A549 (cell line): ENCODE measurements around the gene TTC1. TPM values are rescaled to one million over a fixed set of nuclear protein-coding genes. Genes with fewer than 3 reads are reported as not detected.

ENCODE experiments used
- ATAC-seq, 2 experiments: fragments of 200-7000 bp in 1 of 2; fragments of >200 bp in 1 of 2; cut with Nextera tagmentation in 1 of 2; cut with Tn5 transposase in 1 of 2; 3 replicates each; pipeline versions ENCODE4 v1.8.0 to v1.9.1; 2018 to 2020; ENCODE audit warnings: mild to moderate bottlenecking in 1 of 2, moderate library complexity in 1 of 2
- CTCF ChIA-PET: fragments of 300-600 bp; sonication (Branson Sonifier 250); formaldehyde crosslinking; extraction: SDS; loops from one replicate; lab custom pipeline; 2021; ENCODE audit warnings: antibody characterized with exemption, inconsistent platforms; lab: Yijun Ruan, JAX
- POLR2A ChIA-PET: fragments of 350-600 bp; formaldehyde crosslinking; extraction: SDS; loops from one replicate; lab custom pipeline; 2021; ENCODE audit warnings: antibody characterized with exemption, inconsistent platforms; lab: Yijun Ruan, JAX
- DNase-seq, 2 experiments: peaks; one replicate each; pipeline versions ENCODE4 v3.0.0 to v3.0.0-alpha.2; 2011 to 2016; ENCODE audit warnings: low read depth in 1 of 2, low spot score in 1 of 2
- FAIRE-seq: peaks from 2 replicates; lab custom pipeline; 2011; peaks lifted over from hg19 to GRCh38; lab: Jason Lieb, UNC
- H3K27ac ChIP-seq, 2 experiments: fragments of >200 bp; sonication (Bioruptor Twin); formaldehyde crosslinking; 3 replicates each; pipeline ENCODE4 v1.5.1; 2016 to 2017
- H3K4me1 ChIP-seq: fragments of >200 bp; sonication (Bioruptor Twin); formaldehyde crosslinking; 3 replicates; pipeline ENCODE4 v1.6.1; 2016
- H3K4me2 ChIP-seq: fragments of >200 bp; sonication (Bioruptor Twin); formaldehyde crosslinking; 3 replicates; pipeline ENCODE4 v1.6.1; 2016
- H3K4me3 ChIP-seq: fragments of >200 bp; sonication (Bioruptor Twin); formaldehyde crosslinking; 3 replicates; pipeline ENCODE4 v1.5.1; 2016
- H3K9me3 ChIP-seq: fragments of >200 bp; sonication (Bioruptor Twin); formaldehyde crosslinking; 3 replicates; pipeline ENCODE4 v1.6.1; 2016
- CEBPB ChIP-seq, 2 experiments: fragments of >200 bp in 1 of 2; sonication (Bioruptor Twin) in 1 of 2; formaldehyde crosslinking in 1 of 2; IDR thresholded peaks; 2 replicates each; pipeline ENCODE4 v1.6.1; 2012 to 2016
- CHD2 ChIP-seq: fragments of 150-350 bp; IDR thresholded peaks from 2 replicates; pipeline ENCODE4 v1.6.1; 2014; ENCODE audit warnings: low read length; ENCODE audit not compliant: partially characterized antibody
- CHD4 ChIP-seq: fragments of 200-600 bp; sonication (generic); IDR thresholded peaks from 2 replicates; pipeline ENCODE4 v1.6.1; 2016; ENCODE audit warnings: antibody characterized with exemption, mild to moderate bottlenecking, borderline replicate concordance
- E2F6 ChIP-seq: IDR thresholded peaks from 2 replicates; pipeline ENCODE4 v1.6.1; 2012; ENCODE audit warnings: low read depth, borderline replicate concordance
- EHMT2 ChIP-seq: fragments of 200-600 bp; sonication (generic); IDR thresholded peaks from 2 replicates; pipeline ENCODE4 v1.6.1; 2016; ENCODE audit warnings: antibody characterized with exemption, low read depth, mild to moderate bottlenecking, moderate library complexity
- ESRRA ChIP-seq: fragments of 150-350 bp; IDR thresholded peaks from 2 replicates; pipeline ENCODE4 v1.6.1; 2014; ENCODE audit warnings: mild to moderate bottlenecking, low read length, borderline replicate concordance
- GATA3 ChIP-seq: IDR thresholded peaks from 2 replicates; pipeline ENCODE4 v1.6.1; 2012; ENCODE audit warnings: borderline replicate concordance
- HOXB13 ChIP-seq: fragments of 250-450 bp; sonication (Bioruptor Pico); IDR thresholded peaks from 2 replicates; pipeline ENCODE4 v1.5.0; 2020; ENCODE audit warnings: low read depth, mild to moderate bottlenecking, moderate library complexity
- JUN ChIP-seq, 2 experiments: fragments of >200 bp; sonication (Bioruptor Twin); formaldehyde crosslinking; IDR thresholded peaks; 2 replicates in 1 of 2; 3 replicates in 1 of 2; pipeline ENCODE4 v1.6.1; 2016 to 2017
- JUNB ChIP-seq: fragments of >200 bp; sonication (Bioruptor Twin); formaldehyde crosslinking; IDR thresholded peaks from 2 replicates; pipeline ENCODE4 v1.6.1; 2016
- KDM5A ChIP-seq: fragments of 200-600 bp; sonication (generic); IDR thresholded peaks from 2 replicates; pipeline ENCODE4 v1.6.1; 2016; ENCODE audit warnings: antibody characterized with exemption, mild to moderate bottlenecking
- NPAS2 ChIP-seq: fragments of 250-450 bp; sonication (Bioruptor Pico); IDR thresholded peaks from 2 replicates; pipeline ENCODE4 v1.8.0; 2022; ENCODE audit warnings: mild to moderate bottlenecking, moderate library complexity, borderline replicate concordance
- POLR2A ChIP-seq: IDR thresholded peaks from 2 replicates; pipeline ENCODE4 v1.6.1; 2012; ENCODE audit warnings: mild to moderate bottlenecking, low read length
- RAD21 ChIP-seq, 2 experiments: fragments of >200 bp in 1 of 2; sonication (Bioruptor Twin) in 1 of 2; formaldehyde crosslinking in 1 of 2; IDR thresholded peaks in 1 of 2; conservative IDR thresholded peaks in 1 of 2; 2 replicates in 1 of 2; 3 replicates in 1 of 2; pipeline ENCODE4 v1.6.1; 2012 to 2018; ENCODE audit warnings: inconsistent platforms in 1 of 2
- RARB ChIP-seq: fragments of 250-450 bp; sonication (Bioruptor Pico); IDR thresholded peaks from 2 replicates; pipeline ENCODE4 v1.8.0; 2021; ENCODE audit warnings: mild to moderate bottlenecking, moderate library complexity
- ZC3H11A ChIP-seq: fragments of 450-650 bp; IDR thresholded peaks from 2 replicates; pipeline ENCODE4 v1.6.1; 2014; ENCODE audit warnings: antibody characterized with exemption, mild to moderate bottlenecking
- WGBS: methylation state at CpG from one replicate; pipeline ENCODE4 v1.1.6; 2017; ENCODE audit errors: missing lambda C conversion rate; 5-methylcytosine and 5-hydroxymethylcytosine counted together
- polyA plus RNA-seq, 4 experiments: library from polyadenylated mRNA; depleted of rRNA in 3 of 4; stranded (reverse); fragments of >200 nt; fragmentation: RNase III in 1 of 4; extraction: RNeasy Plus Mini Kit Qiagen cat#74134 plus additional on column Dnase treatment in 1 of 4; gene quantifications; 2 replicates in 3 of 4; 3 replicates in 1 of 4; pipeline ENCODE4 v1.2.3, GENCODE V29; 2011 to 2017
- TF ChIP-seq, protein P1 (sequence below): fragments of 450-650 bp; IDR thresholded peaks from 2 replicates; pipeline ENCODE4 v1.6.1; 2014; ENCODE audit warnings: antibody characterized with exemption
- TF ChIP-seq, protein P2 (sequence below): fragments of >200 bp; sonication (Bioruptor Twin); formaldehyde crosslinking; IDR thresholded peaks from 2 replicates; pipeline ENCODE4 v1.6.1; 2016
- TF ChIP-seq, protein P3 (sequence below): fragments of 250-450 bp; sonication (Bioruptor Pico); IDR thresholded peaks from 2 replicates; pipeline ENCODE4 v1.5.0; 2020; ENCODE audit warnings: low read depth, mild to moderate bottlenecking, moderate library complexity

Gene TTC1
- polyA plus RNA-seq, 2 of the 4 experiments (the other 2 are of a cell fraction): 64.9 to 79.7 TPM

DNA sequence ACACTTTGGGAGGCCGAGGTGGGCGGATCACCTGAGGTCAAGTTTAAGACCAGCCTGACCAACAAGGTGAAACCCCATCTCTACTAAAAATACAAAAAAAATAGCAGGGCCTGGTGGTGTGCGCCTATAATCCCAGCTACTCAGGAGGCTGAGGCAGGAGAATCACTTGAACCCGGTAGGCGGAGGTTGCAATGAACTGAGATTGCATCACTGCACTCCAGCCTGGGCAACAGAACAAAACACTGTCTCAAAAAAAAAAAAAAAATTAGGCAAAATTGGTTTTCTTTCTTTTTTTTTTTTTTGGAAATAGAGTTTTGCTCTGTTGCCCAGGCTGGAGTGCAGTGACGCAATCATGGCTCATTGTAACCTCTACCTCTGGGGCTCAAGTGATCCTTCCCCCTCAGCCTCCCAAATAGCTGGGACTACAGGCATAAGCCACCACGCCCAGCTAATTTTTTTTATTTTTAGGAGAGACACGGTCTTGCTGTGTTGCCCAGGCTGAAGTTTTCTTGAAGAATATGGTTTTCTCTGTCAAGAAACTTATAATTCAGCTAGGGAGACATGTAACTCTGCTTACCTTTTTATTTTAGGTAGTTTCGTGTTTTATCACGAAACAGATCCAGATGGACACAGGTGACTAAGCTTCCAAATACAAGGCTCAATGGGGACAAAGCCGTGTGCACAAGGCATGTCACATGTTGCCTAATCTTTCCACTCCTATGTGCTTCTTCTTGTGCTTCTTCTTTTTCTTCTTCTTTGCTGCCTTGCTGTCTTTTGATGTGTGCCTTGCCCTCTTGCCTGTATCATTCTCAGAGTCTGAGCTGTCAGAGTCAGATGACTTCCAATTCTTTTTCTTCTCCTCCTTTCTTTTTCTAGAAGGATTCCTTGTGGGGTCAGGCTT, 14.3 kb downstream of the TTC1 start:
- CTCF ChIA-PET: interaction anchor here (0.7 to 4.8 kb wide), 9 partner anchors 11 to 367 kb away, joined by 3 to 38 read pairs (median 3); no protein-coding TSS in a partner anchor
- WGBS: 92% methylated on average over 11 of the region's 11 CpGs

GRCh38 chr5:160023908-160024630, 15.1 kb downstream of the TTC1 start:
- FAIRE-seq (no peak), ATAC-seq (no peak), DNase-seq (no peak)
- H3K27ac ChIP-seq: no peak overlapping the region
- CTCF ChIA-PET: interaction anchor here (0.6 to 4.8 kb wide), 7 partner anchors 10 to 1222 kb away, joined by 3 to 38 read pairs (median 4); no protein-coding TSS in a partner anchor
- POLR2A ChIA-PET: no interaction called here
- H3K4me1 ChIP-seq: no peaks in the 10 kb centered on the region
- TF ChIP-seq, protein P1, sequence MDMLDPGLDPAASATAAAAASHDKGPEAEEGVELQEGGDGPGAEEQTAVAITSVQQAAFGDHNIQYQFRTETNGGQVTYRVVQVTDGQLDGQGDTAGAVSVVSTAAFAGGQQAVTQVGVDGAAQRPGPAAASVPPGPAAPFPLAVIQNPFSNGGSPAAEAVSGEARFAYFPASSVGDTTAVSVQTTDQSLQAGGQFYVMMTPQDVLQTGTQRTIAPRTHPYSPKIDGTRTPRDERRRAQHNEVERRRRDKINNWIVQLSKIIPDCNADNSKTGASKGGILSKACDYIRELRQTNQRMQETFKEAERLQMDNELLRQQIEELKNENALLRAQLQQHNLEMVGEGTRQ: no peak
- TF ChIP-seq KDM5A (no peak), CHD2 (no peak), EHMT2 (no peak), ZC3H11A (no peak), POLR2A (no peak), ESRRA (no peak), CHD4 (no peak), NPAS2 (CRISPR knock-in tag) (no peak), GATA3 (no peak), JUN (IDR thresholded peaks at IDR 0.05) (no peak), RARB (CRISPR knock-in tag) (no peak), HOXB13 (CRISPR knock-in tag) (no peak), E2F6 (no peak), RAD21 (conservative IDR thresholded peaks at IDR 0.05 in 1 of 2, IDR thresholded peaks at IDR 0.05 in 1 of 2) (no peak)
- TF ChIP-seq, protein P2, sequence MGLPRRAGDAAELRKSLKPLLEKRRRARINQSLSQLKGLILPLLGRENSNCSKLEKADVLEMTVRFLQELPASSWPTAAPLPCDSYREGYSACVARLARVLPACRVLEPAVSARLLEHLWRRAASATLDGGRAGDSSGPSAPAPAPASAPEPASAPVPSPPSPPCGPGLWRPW: no peak
- TF ChIP-seq, protein P3, sequence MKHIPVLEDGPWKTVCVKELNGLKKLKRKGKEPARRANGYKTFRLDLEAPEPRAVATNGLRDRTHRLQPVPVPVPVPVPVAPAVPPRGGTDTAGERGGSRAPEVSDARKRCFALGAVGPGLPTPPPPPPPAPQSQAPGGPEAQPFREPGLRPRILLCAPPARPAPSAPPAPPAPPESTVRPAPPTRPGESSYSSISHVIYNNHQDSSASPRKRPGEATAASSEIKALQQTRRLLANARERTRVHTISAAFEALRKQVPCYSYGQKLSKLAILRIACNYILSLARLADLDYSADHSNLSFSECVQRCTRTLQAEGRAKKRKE (CRISPR knock-in tag): no peak
- H3K4me3 ChIP-seq: no peak overlapping the region
- H3K9me3 ChIP-seq: no peaks in the 10 kb centered on the region
- no peak overlapping the region for H3K4me2 ChIP-seq
- 94% methylated on average over 1 of the region's 1 CpG for WGBS

More for the DNA sequence above, 14.3 kb downstream of the TTC1 start:
- no peak for ATAC-seq
- no peak for DNase-seq
- POLR2A ChIA-PET: no interaction called here
- no peaks in the 10 kb centered on the region for H3K4me1 ChIP-seq
- no peaks in the 10 kb centered on the region for H3K9me3 ChIP-seq
- TF ChIP-seq JUNB (no peak), CEBPB (IDR thresholded peaks at IDR 0.05) (0 out of 4 replicates have a peak, but pooled peaks of 1 of the 2 experiments have one; percentile 7)
- TF ChIP-seq, protein P2: no peak
- FAIRE-seq: no peak
- H3K4me3 ChIP-seq: no peak overlapping the region
- no peak overlapping the region for H3K4me2 ChIP-seq
- H3K27ac ChIP-seq: no peak overlapping the region
